ENCODE data around the gene AUH. TPM values are rescaled to one million over a fixed set of nuclear protein-coding genes. Genes with fewer than 3 reads are reported as not detected.

The AUH gene
- total RNA-seq, 2 donors from 2014 or later, result 27.4 to 36.1 TPM

DNA sequence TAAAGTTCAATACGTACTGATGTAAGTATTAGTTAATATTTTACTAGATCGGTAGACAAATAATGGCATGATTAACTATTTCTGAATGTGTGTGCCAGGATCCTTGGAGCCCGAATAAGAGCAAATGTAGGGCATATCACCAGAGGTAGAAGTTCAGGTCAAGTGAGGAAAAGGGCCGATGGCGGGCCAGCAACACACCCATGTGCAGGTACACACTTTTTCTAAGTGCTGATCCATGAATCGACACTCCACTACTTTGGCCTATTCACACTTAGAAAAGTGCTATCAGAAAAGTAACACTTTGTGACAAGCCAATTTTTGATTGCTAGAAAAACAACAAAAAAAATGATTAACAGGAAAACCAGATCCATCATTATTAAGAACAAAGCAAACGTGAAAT lies 150.3 kb downstream of the AUH start:
- Histone ChIP-seq H3K27me3 (replicated peaks; ENCODE audit: insufficient read depth) (no peaks in the 10 kb centered on the region), H3K36me3 (no peaks in the 10 kb centered on the region), H3K4me3 (no peak overlapping the region), H3K9me3 (no peaks in the 10 kb centered on the region), H3K27ac (no peak overlapping the region), H3K4me1 (ENCODE audit: control insufficient read depth in 1 of 2, low read depth in 2 of 2) (peaks cover 0 to 20% of the 10 kb centered on the region in 2 donors)
- no peak for ATAC-seq (ENCODE audit: insufficient number of reproducible peaks, low FRiP score, low read depth)
- TF ChIP-seq, protein P1, sequence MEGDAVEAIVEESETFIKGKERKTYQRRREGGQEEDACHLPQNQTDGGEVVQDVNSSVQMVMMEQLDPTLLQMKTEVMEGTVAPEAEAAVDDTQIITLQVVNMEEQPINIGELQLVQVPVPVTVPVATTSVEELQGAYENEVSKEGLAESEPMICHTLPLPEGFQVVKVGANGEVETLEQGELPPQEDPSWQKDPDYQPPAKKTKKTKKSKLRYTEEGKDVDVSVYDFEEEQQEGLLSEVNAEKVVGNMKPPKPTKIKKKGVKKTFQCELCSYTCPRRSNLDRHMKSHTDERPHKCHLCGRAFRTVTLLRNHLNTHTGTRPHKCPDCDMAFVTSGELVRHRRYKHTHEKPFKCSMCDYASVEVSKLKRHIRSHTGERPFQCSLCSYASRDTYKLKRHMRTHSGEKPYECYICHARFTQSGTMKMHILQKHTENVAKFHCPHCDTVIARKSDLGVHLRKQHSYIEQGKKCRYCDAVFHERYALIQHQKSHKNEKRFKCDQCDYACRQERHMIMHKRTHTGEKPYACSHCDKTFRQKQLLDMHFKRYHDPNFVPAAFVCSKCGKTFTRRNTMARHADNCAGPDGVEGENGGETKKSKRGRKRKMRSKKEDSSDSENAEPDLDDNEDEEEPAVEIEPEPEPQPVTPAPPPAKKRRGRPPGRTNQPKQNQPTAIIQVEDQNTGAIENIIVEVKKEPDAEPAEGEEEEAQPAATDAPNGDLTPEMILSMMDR (IDR thresholded peaks at IDR 0.05), result no peak
- DNase-seq (ENCODE audit: low spot score), result no peak

DNA sequence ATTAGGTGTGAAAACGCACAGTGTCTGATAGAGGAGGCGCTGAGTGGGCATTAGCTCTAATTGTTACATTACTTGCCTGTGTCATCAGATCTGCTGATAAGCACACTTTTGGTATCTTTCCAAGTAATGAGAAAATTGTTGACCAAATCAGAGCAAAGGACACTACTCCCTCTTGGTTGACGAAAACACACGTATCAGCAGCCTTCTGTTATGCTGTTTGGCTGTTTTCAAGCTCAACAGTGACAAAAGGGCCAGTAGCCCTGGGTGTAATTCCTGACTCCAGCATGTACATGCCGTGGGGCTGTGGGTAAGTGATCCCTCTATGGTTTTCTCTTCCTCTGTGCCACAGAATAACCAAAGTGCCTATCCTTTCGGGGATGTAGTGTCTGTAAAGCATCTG lies 151.4 kb downstream of the AUH start:
- TF ChIP-seq, protein P1 (IDR thresholded peaks at IDR 0.05), result no peak
- Histone ChIP-seq H3K36me3 (no peaks in the 10 kb centered on the region), H3K9me3 (no peaks in the 10 kb centered on the region), H3K4me1 (ENCODE audit: control insufficient read depth in 1 of 2, low read depth in 2 of 2) (peaks cover 0 to 20% of the 10 kb centered on the region in 2 donors), H3K27ac (no peak overlapping the region), H3K27me3 (replicated peaks; ENCODE audit: insufficient read depth) (no peaks in the 10 kb centered on the region), H3K4me3 (no peak overlapping the region)
- DNase-seq (ENCODE audit: low spot score) (no peak), ATAC-seq (ENCODE audit: insufficient number of reproducible peaks, low FRiP score, low read depth) (no peak)

DNA sequence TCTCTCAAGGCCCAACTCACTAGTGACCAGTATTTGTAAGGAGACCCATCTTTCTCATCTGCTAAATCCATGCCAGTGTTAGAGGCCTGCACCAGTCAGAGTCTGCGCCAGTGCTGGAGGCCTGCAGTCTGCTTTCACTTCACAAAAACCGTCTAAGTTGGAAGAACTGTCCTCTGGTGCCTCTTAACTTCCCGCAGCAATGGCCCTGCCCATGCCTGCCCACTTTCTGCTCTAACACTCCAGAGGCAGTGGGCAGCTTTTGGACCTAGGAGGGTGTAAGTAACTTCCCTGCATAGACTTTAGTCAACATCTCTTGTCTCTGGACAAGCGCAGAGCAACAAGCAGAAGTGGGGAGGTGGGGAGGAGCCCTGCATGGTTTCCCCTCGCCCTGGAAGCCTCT lies 152.9 kb downstream of the AUH start:
- ATAC-seq (ENCODE audit: insufficient number of reproducible peaks, low FRiP score, low read depth), result no peak

DNA sequence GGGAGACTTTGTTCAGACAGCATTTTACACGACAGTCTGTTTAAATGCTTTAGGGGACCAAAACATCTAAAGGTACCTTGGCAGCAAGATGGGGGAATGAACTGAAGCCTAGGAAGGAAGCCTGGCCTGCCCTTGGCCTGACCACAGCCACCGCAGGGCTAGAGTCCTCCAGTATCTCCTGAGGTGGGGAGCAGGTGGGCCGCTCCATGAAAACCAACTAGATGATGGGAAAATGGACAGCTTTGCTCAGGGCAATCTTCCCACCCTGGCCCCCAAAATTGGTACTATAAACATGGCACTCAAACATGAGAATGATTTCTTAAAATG lies 153.3 kb downstream of the AUH start:
- TF ChIP-seq, protein P1 (IDR thresholded peaks at IDR 0.05), result no peak
- H3K27me3 ChIP-seq (replicated peaks; ENCODE audit: insufficient read depth), result no peaks in the 10 kb centered on the region
- peak overlapping the region; percentile 69 to 75 for H3K27ac ChIP-seq
- H3K4me1 ChIP-seq (ENCODE audit: control insufficient read depth in 1 of 2, low read depth in 2 of 2), result peaks cover 0 to 20% of the 10 kb centered on the region in 2 donors
- DNase-seq (ENCODE audit: low spot score), result no peak
- ATAC-seq (ENCODE audit: insufficient number of reproducible peaks, low FRiP score, low read depth), result no peak
- H3K4me3 ChIP-seq, result peak overlapping the region; percentile 43
- no peaks in the 10 kb centered on the region for H3K9me3 ChIP-seq
- no peaks in the 10 kb centered on the region for H3K36me3 ChIP-seq

More for the DNA sequence above, 152.9 kb downstream of the AUH start:
- Histone ChIP-seq H3K4me1 (ENCODE audit: control insufficient read depth in 1 of 2, low read depth in 2 of 2) (peaks cover 0 to 20% of the 10 kb centered on the region in 2 donors), H3K27ac (peak overlapping the region; percentile 69 to 75), H3K27me3 (replicated peaks; ENCODE audit: insufficient read depth) (no peaks in the 10 kb centered on the region), H3K9me3 (no peaks in the 10 kb centered on the region), H3K4me3 (no peak overlapping the region), H3K36me3 (no peaks in the 10 kb centered on the region)
- no peak for DNase-seq (ENCODE audit: low spot score)
- TF ChIP-seq, protein P1 (IDR thresholded peaks at IDR 0.05), result no peak

DNA sequence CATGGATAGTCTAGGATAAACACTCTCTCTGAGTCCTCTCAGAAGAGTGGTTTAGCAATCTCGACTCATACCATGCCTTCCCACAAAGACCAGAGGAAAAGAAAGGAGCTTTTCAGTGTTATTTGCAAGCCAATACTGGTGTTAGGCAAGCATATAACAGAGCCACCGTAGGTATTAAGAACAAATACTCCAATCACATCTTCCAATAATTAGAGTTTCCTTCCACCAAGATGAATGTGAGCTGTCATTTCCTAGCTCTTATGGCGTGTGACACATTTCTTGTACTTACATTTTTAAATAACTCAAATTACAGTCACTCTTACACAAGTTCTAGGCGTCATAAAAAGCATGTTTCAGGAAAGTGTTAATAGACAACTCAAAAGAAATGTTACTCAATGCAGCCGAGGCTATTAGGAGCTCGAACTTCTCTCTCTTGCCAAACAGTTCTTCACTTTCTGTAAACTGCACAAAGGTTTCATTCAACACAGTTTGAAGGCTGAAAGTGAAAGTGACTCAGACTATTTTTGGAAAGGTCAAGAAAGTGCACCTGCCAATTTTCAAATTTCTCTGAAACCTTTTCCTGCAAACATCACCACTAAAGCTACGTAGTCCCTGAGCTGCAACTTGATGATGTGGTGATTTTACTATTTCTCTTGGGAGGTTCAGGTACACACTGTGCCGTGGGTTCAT lies 153.8 kb downstream of the AUH start:
- Histone ChIP-seq H3K4me1 (ENCODE audit: control insufficient read depth in 1 of 2, low read depth in 2 of 2) (peaks cover 0 to 20% of the 10 kb centered on the region in 2 donors), H3K27me3 (replicated peaks; ENCODE audit: insufficient read depth) (no peaks in the 10 kb centered on the region), H3K9me3 (peaks cover under 1% of the 10 kb centered on the region), H3K4me3 (peak overlapping the region; percentile 43), H3K27ac (peak overlapping the region; percentile 69 to 75), H3K36me3 (no peaks in the 10 kb centered on the region)
- TF ChIP-seq, protein P1 (IDR thresholded peaks at IDR 0.05), result no peak
- DNase-seq (ENCODE audit: low spot score) (no peak), ATAC-seq (ENCODE audit: insufficient number of reproducible peaks, low FRiP score, low read depth) (peak; percentile 54)

Data from thoracic aorta (tissue), 2 donors.